ENCODE data around the gene TMEFF2.
"Not testable (repeated sequence)": the region's sequence is repeated elsewhere in the genome, so short reads cannot be mapped to it uniquely, and the experiment has no call there.

Gene TMEFF2

GRCh38 chr2:191927319-191927867, 267.3 kb downstream of the TMEFF2 start:
- DNase-seq = no peak

- DNase-seq = no peak
Measured at GRCh38 chr2:191926671-191927070, 268.1 kb downstream of the TMEFF2 start.

- DNase-seq = no peak
Measured at GRCh38 chr2:191923652-191923997, 271.1 kb downstream of the TMEFF2 start.

- DNase-seq = no peak
Measured at GRCh38 chr2:191922736-191923651, 271.7 kb downstream of the TMEFF2 start.

GRCh38 chr2:191921650-191922049, 273.1 kb downstream of the TMEFF2 start:
- not testable (repeated sequence) for DNase-seq

DNA sequence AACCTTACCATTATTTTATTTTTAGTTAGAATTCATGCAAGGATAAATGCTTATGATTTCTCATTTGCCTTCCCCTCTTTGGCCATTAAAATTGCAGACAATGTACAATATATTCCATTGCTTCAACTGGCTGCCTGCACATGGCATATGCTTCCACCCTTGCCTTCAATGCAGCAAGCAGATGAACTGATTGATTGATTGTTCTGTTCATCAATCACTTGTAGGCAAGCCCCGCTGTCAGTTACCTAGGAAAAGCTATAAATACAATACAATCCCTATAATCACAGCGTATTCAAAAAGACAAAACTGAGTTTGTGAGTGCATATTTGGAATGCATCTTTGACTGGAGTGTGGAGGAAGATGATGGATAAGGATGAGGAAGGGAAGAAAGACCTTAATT, 274.2 kb downstream of the TMEFF2 start:
- no peak for DNase-seq

DNA sequence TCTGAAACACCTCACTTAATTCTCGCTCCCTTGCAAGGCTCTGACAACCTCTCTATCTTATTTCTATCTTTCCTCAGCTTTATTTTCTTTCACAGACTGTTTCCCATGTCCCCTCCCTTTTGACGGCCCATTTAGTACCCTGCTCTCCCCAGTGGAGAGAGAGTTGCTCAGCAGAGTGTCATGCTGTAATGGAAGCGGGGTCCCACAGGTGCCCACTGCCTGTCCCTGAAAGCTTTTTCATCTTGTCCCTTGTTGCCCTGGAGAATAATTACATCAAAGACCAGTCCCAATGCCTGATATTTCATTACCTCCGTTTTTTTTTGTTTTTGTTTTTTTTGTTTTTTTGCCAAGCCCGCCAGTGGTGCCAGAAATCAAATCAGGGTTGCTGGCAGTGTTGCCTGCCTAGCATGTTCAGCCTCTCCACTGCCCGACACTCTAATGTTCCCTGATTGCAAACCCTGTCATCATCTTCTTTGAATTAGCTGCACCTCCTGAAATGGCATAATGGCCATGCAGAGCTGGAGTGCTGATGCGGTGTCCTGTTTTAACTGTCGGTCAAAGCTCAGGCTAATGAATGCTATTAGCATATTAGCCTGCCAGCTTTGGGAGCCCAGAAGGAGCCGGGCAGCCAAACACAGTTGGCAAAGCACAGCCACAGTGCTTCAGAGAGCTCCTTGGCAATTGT, 276.6 kb downstream of the TMEFF2 start:
- no peak for DNase-seq

GRCh38 chr2:191917430-191917881, 277.3 kb downstream of the TMEFF2 start:
- no peak for DNase-seq

DNA sequence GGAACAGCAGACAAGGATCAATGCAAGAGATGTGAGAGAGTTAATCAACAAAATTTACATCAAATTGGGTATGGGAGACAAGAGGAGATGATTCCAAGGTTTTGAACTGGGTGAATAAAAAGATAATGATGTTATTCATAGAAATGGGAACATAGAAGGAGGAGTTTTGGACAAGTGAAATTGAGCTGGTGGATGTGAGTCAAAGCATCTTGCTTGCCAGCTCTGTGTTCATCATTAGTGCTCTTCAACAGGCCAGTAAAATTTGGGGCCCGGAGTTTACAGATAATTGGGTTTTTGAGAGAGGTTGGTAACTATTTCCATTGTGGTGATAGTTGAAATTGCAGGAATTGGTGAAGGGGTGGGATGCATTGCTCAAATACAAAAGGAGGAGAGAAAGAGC, 277.9 kb downstream of the TMEFF2 start:
- no peak for DNase-seq

DNA sequence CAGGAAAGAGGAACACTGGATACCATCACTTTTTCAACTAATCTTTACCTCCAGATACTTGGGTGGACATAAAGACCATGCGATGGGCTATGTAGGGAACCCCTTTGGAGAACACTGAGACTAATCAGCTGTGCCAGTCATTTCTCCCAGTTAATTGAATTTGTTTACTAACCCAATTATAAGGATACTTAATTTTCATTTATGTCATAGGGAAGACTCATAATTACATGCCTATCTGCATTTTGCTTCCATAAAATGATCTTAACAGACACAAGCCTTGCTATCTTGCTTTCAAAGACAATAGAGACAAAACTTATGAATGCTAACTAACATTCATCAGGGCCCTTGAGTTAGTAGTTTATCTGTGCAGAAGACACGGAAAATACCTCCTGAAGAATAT, 279.0 kb downstream of the TMEFF2 start:
- no peak for DNase-seq

- DNase-seq = no peak
Measured at GRCh38 chr2:191913796-191914195, 280.9 kb downstream of the TMEFF2 start.

- no peak for DNase-seq
Measured at GRCh38 chr2:191912764-191913163, 282.0 kb downstream of the TMEFF2 start.

- DNase-seq = no peak
Measured at GRCh38 chr2:191910518-191910917, 284.2 kb downstream of the TMEFF2 start.

GRCh38 chr2:191908874-191909273, 285.9 kb downstream of the TMEFF2 start:
- no peak for DNase-seq

- no peak for DNase-seq
Measured at GRCh38 chr2:191907545-191907944, 287.2 kb downstream of the TMEFF2 start.

GRCh38 chr2:191907091-191907490, 287.6 kb downstream of the TMEFF2 start:
- DNase-seq = no peak

DNA sequence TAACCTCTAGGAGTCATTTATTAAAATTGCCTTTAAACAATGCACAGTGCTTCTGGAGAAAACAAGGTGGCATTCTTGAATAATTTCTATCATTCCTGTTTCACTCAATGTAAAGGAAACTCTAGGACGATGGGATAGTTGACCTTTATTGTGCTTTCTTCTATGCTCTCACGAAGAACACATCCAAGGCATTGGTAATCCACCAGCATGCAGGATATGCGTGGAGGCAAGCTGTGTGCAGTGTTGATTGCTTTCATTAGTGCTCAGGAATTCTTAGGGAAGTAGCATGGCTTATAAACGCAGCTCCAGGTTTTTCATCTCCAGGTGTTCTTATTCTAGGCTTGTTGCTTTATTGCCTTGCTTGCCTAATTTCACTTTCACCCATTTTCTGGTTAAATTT, 289.4 kb downstream of the TMEFF2 start:
- no peak for DNase-seq

DNA sequence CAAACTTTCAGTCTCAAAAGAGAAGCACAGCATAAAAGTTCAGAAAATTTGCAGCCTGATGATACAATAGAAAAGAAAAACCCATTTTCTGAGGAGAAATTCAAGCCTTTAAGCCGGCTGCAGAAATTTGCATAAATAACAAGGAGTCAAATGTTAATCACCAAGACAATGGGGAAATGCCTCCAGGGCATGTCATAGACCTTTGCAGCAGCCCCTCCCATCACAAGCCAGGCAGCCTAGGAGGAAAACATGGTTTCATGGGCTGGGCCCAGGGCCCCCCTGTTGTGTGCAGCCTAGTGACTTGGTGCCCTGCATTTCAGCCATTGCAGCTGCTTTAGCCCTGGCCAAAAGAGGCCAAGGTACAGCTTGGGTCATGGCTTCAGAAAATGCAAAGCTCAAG, 293.7 kb downstream of the TMEFF2 start:
- DNase-seq = no peak

DNA sequence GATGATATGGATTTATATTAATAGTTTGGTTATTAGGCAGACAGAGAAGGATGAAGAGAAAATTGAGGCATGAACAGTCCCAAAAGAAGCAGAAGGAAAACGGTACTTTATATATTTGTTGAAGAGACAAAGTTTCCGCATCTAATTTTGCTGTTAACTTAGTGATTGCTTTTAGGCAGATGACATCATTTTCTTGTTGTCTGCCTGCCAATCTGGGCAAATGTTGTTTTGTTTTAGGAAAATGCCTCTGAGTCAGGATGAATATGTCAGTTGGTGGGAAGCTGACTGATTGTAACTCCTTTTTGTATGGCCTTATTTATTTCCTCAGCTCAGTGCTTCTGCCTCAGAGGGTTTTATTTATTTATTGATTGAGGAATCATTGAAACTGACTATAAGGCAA, 295.3 kb downstream of the TMEFF2 start:
- no peak for DNase-seq

All from CD4-positive, alpha-beta T cell treated with Interleukin-1 beta for 1 hour (primary cell).